GM15510 (cell line): Measurements from ENCODE around the gene ACOX2.

Experiments
- POLR2A ChIP-seq: IDR thresholded peaks from 3 replicates; pipeline ENCODE4 v1.6.1; 2011; ENCODE audit warnings: borderline replicate concordance; ENCODE audit not compliant: insufficient read length; ENCODE audit errors: extremely low read depth

ACOX2 gene

GRCh38 chr3:58508437-58508836, 28.6 kb downstream of the ACOX2 start:
- no peak for TF ChIP-seq POLR2A

- TF ChIP-seq POLR2A: no peak
These were observed 29.5 kb downstream of the ACOX2 start for GRCh38 chr3:58507356-58508078.

GRCh38 chr3:58502872-58503271, 34.1 kb downstream of the ACOX2 start:
- no peak for TF ChIP-seq POLR2A

- no peak for TF ChIP-seq POLR2A
These were observed 39.9 kb downstream of the ACOX2 start for GRCh38 chr3:58497097-58497496.

- no peak for TF ChIP-seq POLR2A
These were observed 40.7 kb downstream of the ACOX2 start for GRCh38 chr3:58496206-58496857.

- TF ChIP-seq POLR2A: no peak
These were observed 41.9 kb downstream of the ACOX2 start for GRCh38 chr3:58495101-58495500.

GRCh38 chr3:58494107-58494506, 42.9 kb downstream of the ACOX2 start:
- TF ChIP-seq POLR2A: no peak

GRCh38 chr3:58492494-58492905, 44.5 kb downstream of the ACOX2 start:
- TF ChIP-seq POLR2A: no peak

GRCh38 chr3:58491506-58492402, 45.2 kb downstream of the ACOX2 start, which contains the start of gene KCTD6:
Gene KCTD6 (plus strand): TSS chr3:58492096. CDS start chr3:58498756, 6,660 bp downstream.
- TF ChIP-seq POLR2A: peak; percentile 70

- TF ChIP-seq POLR2A: no peak
These were observed 46.0 kb downstream of the ACOX2 start for GRCh38 chr3:58490860-58491501.

- TF ChIP-seq POLR2A: no peak
These were observed 48.0 kb downstream of the ACOX2 start for GRCh38 chr3:58488967-58489366.

- TF ChIP-seq POLR2A: no peak
These were observed 49.7 kb downstream of the ACOX2 start for GRCh38 chr3:58487140-58487886.

GRCh38 chr3:58485801-58486435, 51.1 kb downstream of the ACOX2 start:
- no peak for TF ChIP-seq POLR2A

- TF ChIP-seq POLR2A: no peak
These were observed 52.3 kb downstream of the ACOX2 start for GRCh38 chr3:58484722-58485069.
